BE2C (cell line): ENCODE data around the gene PHF12.

ENCODE experiments used
- DNase-seq: peaks from one replicate; pipeline ENCODE4 v3.0.0-alpha.2; 2020
- H3K27me3 ChIP-seq: fragments of 250-450 bp; sonication (Bioruptor Pico); 2 replicates; pipeline ENCODE4 v1.5.1; 2020; ENCODE audit warnings: mild to moderate bottlenecking
- H3K36me3 ChIP-seq: fragments of 250-450 bp; sonication (Bioruptor Pico); 2 replicates; pipeline ENCODE4 v1.5.1; 2020; ENCODE audit warnings: mild to moderate bottlenecking
- H3K4me1 ChIP-seq: fragments of 250-450 bp; sonication (Bioruptor Pico); 2 replicates; pipeline ENCODE4 v1.5.1; 2020
- H3K4me3 ChIP-seq: 2 replicates; pipeline ENCODE4 v1.5.1; 2011; ENCODE audit warnings: low read depth, low read length
- H3K9me3 ChIP-seq: fragments of 250-450 bp; sonication (Bioruptor Pico); 2 replicates; pipeline ENCODE4 v1.5.1; 2020
- CTCF ChIP-seq: IDR thresholded peaks from 2 replicates; pipeline ENCODE4 v1.5.1; 2012; ENCODE audit warnings: mild to moderate bottlenecking, low read depth, low read length

PHF12 gene

GRCh38 chr17:28944862-28945741 is 6.2 kb downstream of the PHF12 start:
- no peak for TF ChIP-seq CTCF
- no peaks in the 10 kb centered on the region for H3K9me3 ChIP-seq
- DNase-seq, result no peak
- H3K4me3 ChIP-seq, result no peak overlapping the region
- H3K36me3 ChIP-seq, result peaks cover 9% of the 10 kb centered on the region
- H3K27me3 ChIP-seq, result no peaks in the 10 kb centered on the region
- no peaks in the 10 kb centered on the region; the same call in 1 of the 2 replicates for H3K4me1 ChIP-seq

GRCh38 chr17:28944343-28944742 is 7.0 kb downstream of the PHF12 start:
- no peak for DNase-seq
- no peaks in the 10 kb centered on the region for H3K9me3 ChIP-seq
- no peak overlapping the region for H3K4me3 ChIP-seq
- H3K4me1 ChIP-seq, result no peaks in the 10 kb centered on the region; the same call in 1 of the 2 replicates
- H3K27me3 ChIP-seq, result no peaks in the 10 kb centered on the region
- peaks cover 9% of the 10 kb centered on the region for H3K36me3 ChIP-seq
- no peak for TF ChIP-seq CTCF

GRCh38 chr17:28942925-28943324 is 8.4 kb downstream of the PHF12 start:
- peaks cover 9% of the 10 kb centered on the region for H3K36me3 ChIP-seq
- DNase-seq, result no peak
- no peaks in the 10 kb centered on the region for H3K27me3 ChIP-seq
- H3K9me3 ChIP-seq, result no peaks in the 10 kb centered on the region
- no peak overlapping the region for H3K4me3 ChIP-seq
- TF ChIP-seq CTCF, result no peak
- no peaks in the 10 kb centered on the region; the same call in 1 of the 2 replicates for H3K4me1 ChIP-seq

GRCh38 chr17:28941251-28941650 is 10.1 kb downstream of the PHF12 start:
- no peak for TF ChIP-seq CTCF
- Histone ChIP-seq H3K27me3 (no peaks in the 10 kb centered on the region), H3K36me3 (peaks cover 9% of the 10 kb centered on the region), H3K4me3 (no peak overlapping the region), H3K4me1 (no peaks in the 10 kb centered on the region), H3K9me3 (no peaks in the 10 kb centered on the region)
- DNase-seq, result no peak

GRCh38 chr17:28940675-28941074 is 10.6 kb downstream of the PHF12 start:
- no peaks in the 10 kb centered on the region for H3K27me3 ChIP-seq
- no peak for TF ChIP-seq CTCF
- no peaks in the 10 kb centered on the region for H3K4me1 ChIP-seq
- no peak overlapping the region for H3K4me3 ChIP-seq
- peaks cover 9% of the 10 kb centered on the region for H3K36me3 ChIP-seq
- DNase-seq, result no peak
- H3K9me3 ChIP-seq, result no peaks in the 10 kb centered on the region

- no peaks in the 10 kb centered on the region for H3K4me1 ChIP-seq
- H3K36me3 ChIP-seq, result peaks cover 9% of the 10 kb centered on the region
- H3K4me3 ChIP-seq, result no peak overlapping the region
- DNase-seq, result no peak
- no peaks in the 10 kb centered on the region for H3K9me3 ChIP-seq
- no peaks in the 10 kb centered on the region for H3K27me3 ChIP-seq
- no peak for TF ChIP-seq CTCF
Measured at GRCh38 chr17:28940142-28940541, 11.2 kb downstream of the PHF12 start.
